ENCODE measurements around the gene PILRB. TPM values are rescaled to one million over a fixed set of nuclear protein-coding genes. Genes with fewer than 3 reads are reported as not detected.

PILRB gene
- total and polyA plus RNA-seq, 9 of the 15 experiments (the other 6 are each of a cell fraction or from before 2014, with no cell fraction given): 6.2 to 94.6 (median 37.0) TPM

DNA sequence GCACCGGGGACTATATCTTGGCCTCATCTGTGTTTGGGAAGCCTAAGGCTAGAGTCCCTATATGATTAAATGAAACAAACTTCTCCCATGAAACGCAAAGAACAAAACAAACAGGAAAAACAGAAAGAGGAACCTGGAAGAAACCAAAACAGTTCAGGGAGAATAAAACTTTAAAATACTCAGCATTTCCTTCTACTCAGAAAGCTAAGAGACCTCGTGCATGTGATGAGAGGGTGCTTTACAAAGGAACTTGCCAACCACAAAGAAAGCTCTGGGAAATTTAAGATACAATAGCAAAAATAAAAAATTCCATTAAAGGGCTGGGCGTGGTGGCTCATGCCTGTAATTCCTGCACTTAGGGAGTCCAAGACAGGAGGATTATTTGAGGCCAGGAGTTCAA is 22.3 kb downstream of the PILRB start:
- Histone ChIP-seq H3K27me3 (ENCODE audit: control insufficient read depth in 2 of 2, insufficient read depth in 2 of 2, low read length in 2 of 2) (no peaks in the 10 kb centered on the region), H3K9me1 (ENCODE audit: control insufficient read depth, insufficient read depth, low read length) (no peaks in the 10 kb centered on the region), H3K9ac (ENCODE audit: insufficient read depth in 1 of 2, low read depth in 2 of 2, low read length in 2 of 2) (no peak overlapping the region), H3K27ac (ENCODE audit: extremely low read depth, low read depth, low read length) (no peak overlapping the region), H3K9me3 (replicated peaks; ENCODE audit: control insufficient read depth, insufficient read depth, low read depth, low read length) (no peaks in the 10 kb centered on the region), H2AFZ (ENCODE audit: low read depth, low read length) (0 out of 2 replicates have a peak overlapping the region, but pooled peaks have one; percentile 5), H3K4me3 (no peak overlapping the region), H3K4me1 (replicated peaks in 1 of 2; ENCODE audit: control insufficient read depth in 2 of 2, insufficient read depth in 2 of 2, low read length in 2 of 2) (peaks cover 5 to 10% of the 10 kb centered on the region in 2 experiments; a peak in 3 of 5 replicates), H3K79me2 (ENCODE audit: control insufficient read depth, insufficient read depth, low read length) (no peaks in the 10 kb centered on the region), H4K20me1 (replicated peaks; ENCODE audit: control insufficient read depth, insufficient read depth, low read length) (no peaks in the 10 kb centered on the region), H3K4me2 (ENCODE audit: insufficient read depth, low read length) (no peak overlapping the region), H3K36me3 (ENCODE audit: control insufficient read depth, insufficient read depth, low read length) (no peaks in the 10 kb centered on the region)
- no peak for FAIRE-seq
- no peak for ATAC-seq
- DNase-seq (ENCODE audit: extremely low read depth in 1 of 4, low spot score in 3 of 4): no peak
- no peak for TF ChIP-seq SPI1 (IDR thresholded peaks at IDR 0.05; ENCODE audit: borderline replicate concordance, low read depth, low read length)
- TF ChIP-seq GABPB2 (CRISPR knock-in tag; conservative IDR thresholded peaks at IDR 0.05): no peak
- no peak for TF ChIP-seq PHF21A (IDR thresholded peaks at IDR 0.05; ENCODE audit: borderline replicate concordance, low read depth)
- no peak for TF ChIP-seq NR4A1 (CRISPR knock-in tag; IDR thresholded peaks at IDR 0.05)
- TF ChIP-seq NR4A1 (tag; IDR thresholded peaks at IDR 0.05): no peak
- no peak for TF ChIP-seq ZFP1 (CRISPR knock-in tag; IDR thresholded peaks at IDR 0.05)
- TF ChIP-seq, protein P1, sequence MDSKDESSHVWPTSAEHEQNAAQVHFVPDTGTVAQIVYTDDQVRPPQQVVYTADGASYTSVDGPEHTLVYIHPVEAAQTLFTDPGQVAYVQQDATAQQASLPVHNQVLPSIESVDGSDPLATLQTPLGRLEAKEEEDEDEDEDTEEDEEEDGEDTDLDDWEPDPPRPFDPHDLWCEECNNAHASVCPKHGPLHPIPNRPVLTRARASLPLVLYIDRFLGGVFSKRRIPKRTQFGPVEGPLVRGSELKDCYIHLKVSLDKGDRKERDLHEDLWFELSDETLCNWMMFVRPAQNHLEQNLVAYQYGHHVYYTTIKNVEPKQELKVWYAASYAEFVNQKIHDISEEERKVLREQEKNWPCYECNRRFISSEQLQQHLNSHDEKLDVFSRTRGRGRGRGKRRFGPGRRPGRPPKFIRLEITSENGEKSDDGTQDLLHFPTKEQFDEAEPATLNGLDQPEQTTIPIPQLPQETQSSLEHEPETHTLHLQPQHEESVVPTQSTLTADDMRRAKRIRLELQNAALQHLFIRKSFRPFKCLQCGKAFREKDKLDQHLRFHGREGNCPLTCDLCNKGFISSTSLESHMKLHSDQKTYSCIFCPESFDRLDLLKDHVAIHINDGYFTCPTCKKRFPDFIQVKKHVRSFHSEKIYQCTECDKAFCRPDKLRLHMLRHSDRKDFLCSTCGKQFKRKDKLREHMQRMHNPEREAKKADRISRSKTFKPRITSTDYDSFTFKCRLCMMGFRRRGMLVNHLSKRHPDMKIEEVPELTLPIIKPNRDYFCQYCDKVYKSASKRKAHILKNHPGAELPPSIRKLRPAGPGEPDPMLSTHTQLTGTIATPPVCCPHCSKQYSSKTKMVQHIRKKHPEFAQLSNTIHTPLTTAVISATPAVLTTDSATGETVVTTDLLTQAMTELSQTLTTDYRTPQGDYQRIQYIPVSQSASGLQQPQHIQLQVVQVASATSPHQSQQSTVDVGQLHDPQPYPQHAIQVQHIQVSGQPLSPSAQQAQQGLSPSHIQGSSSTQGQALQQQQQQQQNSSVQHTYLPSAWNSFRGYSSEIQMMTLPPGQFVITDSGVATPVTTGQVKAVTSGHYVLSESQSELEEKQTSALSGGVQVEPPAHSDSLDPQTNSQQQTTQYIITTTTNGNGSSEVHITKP (IDR thresholded peaks at IDR 0.05; ENCODE audit: partially characterized antibody): peak; percentile 62
- no peak for TF ChIP-seq NRF1 (conservative IDR thresholded peaks at IDR 0.05 in 1 of 2, IDR thresholded peaks at IDR 0.05 in 1 of 2)
- no peak for TF ChIP-seq CBFA2T2 (conservative IDR thresholded peaks at IDR 0.05)
- peak; percentile 21; the same call in 1 of the 2 replicates for TF ChIP-seq ZNF316 (IDR thresholded peaks at IDR 0.05)
- TF ChIP-seq SUPT5H (IDR thresholded peaks at IDR 0.05): no peak
- 0 out of 2 replicates have a peak, but pooled peaks have one; percentile 4 for TF ChIP-seq C11orf30 (IDR thresholded peaks at IDR 0.05; ENCODE audit: low read depth)
- TF ChIP-seq, protein P2, sequence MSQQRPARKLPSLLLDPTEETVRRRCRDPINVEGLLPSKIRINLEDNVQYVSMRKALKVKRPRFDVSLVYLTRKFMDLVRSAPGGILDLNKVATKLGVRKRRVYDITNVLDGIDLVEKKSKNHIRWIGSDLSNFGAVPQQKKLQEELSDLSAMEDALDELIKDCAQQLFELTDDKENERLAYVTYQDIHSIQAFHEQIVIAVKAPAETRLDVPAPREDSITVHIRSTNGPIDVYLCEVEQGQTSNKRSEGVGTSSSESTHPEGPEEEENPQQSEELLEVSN (IDR thresholded peaks at IDR 0.05; ENCODE audit: borderline replicate concordance in 1 of 2, extremely low read depth in 1 of 2, insufficient read depth in 1 of 2, insufficient read length in 1 of 2, low read depth in 1 of 2, low read length in 1 of 2, poor library complexity in 1 of 2, severe bottlenecking in 1 of 2): no peak
- in situ Hi-C loops (cut with MboI) (no loop called here), intact Hi-C loops (cut with micrococcal nuclease) (no loop called here)
- WGBS (ENCODE audit: insufficient coverage, low coverage, missing lambda C conversion rate): 28% methylated on average over 4 of the region's 4 CpGs
- POLR2A ChIA-PET: no interaction called here
- CTCF ChIA-PET (ENCODE audit: low intra/inter-chr PET ratio): interaction anchor here (0.6 kb wide), 1 partner anchor 54 kb away, joined by 3 read pairs; no protein-coding TSS in a partner anchor
- no TSS peak for BruUV-seq (replicated peaks)
